Activated gamma-delta T cell (primary cell): ENCODE results near the gene RNF32.

Source experiments
- DNase-seq: peaks from one replicate; lab custom pipeline; 2025; lab: John Stamatoyannopoulos, UW
- total RNA-seq, 2 donors: gene quantifications; one replicate each; lab custom pipeline; 2026; lab: John Stamatoyannopoulos, UW

The RNF32 gene
- 0.36 to 0.74 reads per million in 2 donors for total RNA-seq

GRCh38 chr7:156640257-156640948 lies at the start of gene RNF32:
Gene RNF32 (plus strand): TSS chr7:156640774. CDS start chr7:156643878, 3,104 bp downstream.
- peak; percentile 73 for DNase-seq

- no peak for DNase-seq
These were observed 48.3 kb upstream of the RNF32 start for GRCh38 chr7:156592155-156592884.

- DNase-seq, result no peak
These were observed 46.1 kb upstream of the RNF32 start for GRCh38 chr7:156594283-156595080.

GRCh38 chr7:156600496-156600895 lies 40.1 kb upstream of the RNF32 start:
- no peak for DNase-seq

GRCh38 chr7:156602283-156602682 lies 38.3 kb upstream of the RNF32 start:
- no peak for DNase-seq

- no peak for DNase-seq
These were observed 37.6 kb upstream of the RNF32 start for GRCh38 chr7:156603011-156603410.

- DNase-seq, result no peak
These were observed 36.9 kb upstream of the RNF32 start for GRCh38 chr7:156603629-156604028.

GRCh38 chr7:156604311-156604710 lies 36.3 kb upstream of the RNF32 start:
- DNase-seq, result no peak

- DNase-seq, result no peak
These were observed 35.5 kb upstream of the RNF32 start for GRCh38 chr7:156604836-156605695.

GRCh38 chr7:156606135-156606534 lies 34.4 kb upstream of the RNF32 start:
- no peak for DNase-seq

- no peak for DNase-seq
These were observed 33.8 kb upstream of the RNF32 start for GRCh38 chr7:156606691-156607331.

- DNase-seq, result no peak
These were observed 33.0 kb upstream of the RNF32 start for GRCh38 chr7:156607332-156608172.

GRCh38 chr7:156608173-156608478 lies 32.4 kb upstream of the RNF32 start:
- DNase-seq, result no peak

- DNase-seq, result no peak
These were observed 31.3 kb upstream of the RNF32 start for GRCh38 chr7:156609010-156609877.

GRCh38 chr7:156610130-156610529 lies 30.4 kb upstream of the RNF32 start:
- DNase-seq, result no peak

- no peak for DNase-seq
These were observed 30.0 kb upstream of the RNF32 start for GRCh38 chr7:156610601-156611000.

- no peak for DNase-seq
These were observed 29.3 kb upstream of the RNF32 start for GRCh38 chr7:156611014-156612010.

- DNase-seq, result no peak
These were observed 27.6 kb upstream of the RNF32 start for GRCh38 chr7:156612930-156613329.
